ENCODE data around the gene STK39.

The STK39 gene

DNA sequence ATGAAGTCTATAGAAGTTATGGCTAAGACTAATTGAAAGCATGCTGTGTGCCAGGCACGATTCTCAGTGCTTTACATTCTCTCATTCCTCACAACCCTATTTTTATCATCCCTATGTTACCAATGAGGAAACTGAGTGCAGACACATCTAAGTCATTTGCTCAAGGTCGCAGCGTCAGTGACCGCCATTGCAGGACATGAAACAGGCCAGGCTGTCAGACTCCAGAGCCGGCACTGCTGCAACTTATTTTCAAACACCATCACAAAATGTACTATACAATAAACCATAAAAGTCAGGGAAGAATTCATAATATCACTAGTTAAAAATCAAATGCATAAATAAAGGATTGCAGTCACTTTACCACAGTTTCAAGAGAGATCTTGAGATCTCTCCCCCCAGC, 5.6 kb downstream of the STK39 start:
- no peak for DNase-seq

DNA sequence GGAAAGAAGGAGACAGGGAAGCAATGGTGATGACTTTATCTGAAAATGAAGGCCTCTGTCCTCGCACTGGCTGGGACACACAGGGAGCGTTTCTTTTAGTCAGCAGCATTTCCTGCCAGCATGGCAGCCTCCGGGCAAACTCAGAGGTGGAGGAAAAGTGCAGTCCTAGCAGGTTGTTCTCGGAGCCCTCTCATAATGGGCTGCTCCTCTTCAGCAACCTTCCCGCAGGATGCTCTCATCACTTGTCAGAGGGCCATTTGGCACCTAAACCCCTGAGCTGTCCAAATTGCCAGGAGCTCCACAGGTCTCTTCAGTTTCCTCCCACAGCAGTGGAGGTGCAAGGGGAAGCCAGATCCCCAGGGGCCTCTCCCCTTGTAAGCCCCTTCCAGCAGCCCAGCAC, 6.2 kb downstream of the STK39 start:
- DNase-seq: no peak

DNA sequence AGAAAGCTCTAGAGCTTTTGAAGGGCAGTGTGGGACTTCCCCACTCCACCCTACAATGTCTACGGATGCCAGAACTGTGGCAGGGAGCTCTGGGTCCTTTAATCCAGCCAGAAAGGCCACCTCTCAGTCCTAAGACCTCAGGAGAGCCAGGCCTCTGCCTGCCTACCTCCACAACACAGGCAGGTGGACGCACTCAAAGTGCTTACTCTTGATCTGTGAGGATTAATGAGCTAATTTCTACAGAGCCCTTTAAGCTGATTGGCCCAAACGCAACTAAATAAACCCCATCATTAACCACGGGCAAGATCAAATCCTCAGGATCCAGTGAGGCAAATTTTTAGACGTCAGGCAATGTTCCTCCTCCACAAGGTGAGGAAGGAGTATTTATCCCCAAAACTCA, 8.1 kb downstream of the STK39 start:
- DNase-seq: no peak

DNA sequence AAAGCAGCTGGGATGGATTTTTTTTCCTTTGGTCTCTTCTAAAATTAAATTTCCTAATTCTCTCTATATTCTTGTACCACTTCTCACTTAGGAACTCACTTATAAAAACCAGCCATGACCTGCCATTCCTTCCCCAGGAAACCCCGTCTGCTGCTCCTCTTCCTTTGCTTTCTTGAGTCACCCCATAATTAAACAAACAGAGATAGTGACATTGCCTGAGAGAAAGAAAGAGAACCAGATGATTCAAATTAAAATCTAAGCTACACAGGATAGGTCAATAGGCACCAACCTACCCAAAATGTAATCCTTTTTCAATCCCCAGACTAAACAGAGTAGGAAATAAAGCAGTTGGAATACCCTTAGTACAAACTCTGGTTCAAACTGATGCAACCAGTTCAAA, 9.7 kb downstream of the STK39 start:
- no peak for DNase-seq

GRCh38 chr2:168234407-168235085, 12.8 kb downstream of the STK39 start:
- no peak for DNase-seq

DNA sequence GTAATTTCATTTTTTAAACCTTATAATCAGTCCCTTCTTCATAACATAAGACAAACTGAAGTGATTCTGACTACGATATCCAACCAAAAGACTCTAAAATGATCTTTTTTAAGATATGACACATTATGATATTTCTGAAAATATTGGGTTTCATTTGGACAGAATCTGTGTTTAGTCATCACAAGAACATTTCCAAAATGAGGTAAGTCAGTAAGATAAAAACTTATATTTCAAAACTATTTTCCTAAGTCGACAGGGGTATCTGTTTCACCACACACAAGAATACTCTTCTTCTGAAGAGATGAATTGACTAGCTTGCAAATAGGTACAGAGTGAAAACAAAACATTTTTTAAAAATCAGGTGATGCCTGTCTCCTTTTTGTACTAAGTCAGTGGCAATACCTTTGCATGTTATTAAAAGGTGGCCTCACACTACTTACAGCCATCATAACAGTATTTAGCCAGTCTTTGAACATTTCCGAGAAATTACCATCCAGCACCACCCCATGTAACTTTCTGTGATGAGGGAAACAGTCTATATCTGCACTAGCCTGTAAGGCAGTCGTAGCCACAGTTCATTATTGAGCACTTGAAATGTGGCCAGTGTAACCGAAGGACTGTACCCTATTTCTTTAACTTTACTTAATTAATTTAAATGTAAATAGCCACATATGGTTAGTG, 13.5 kb downstream of the STK39 start:
- no peak for DNase-seq

- no peak for DNase-seq
Observed at GRCh38 chr2:168233166-168233565, 14.2 kb downstream of the STK39 start.

GRCh38 chr2:168231609-168232241, 15.7 kb downstream of the STK39 start:
- no peak for DNase-seq

- DNase-seq: no peak
Observed at GRCh38 chr2:168230389-168230788, 17.0 kb downstream of the STK39 start.

GRCh38 chr2:168224346-168224745, 23.0 kb downstream of the STK39 start:
- no peak for DNase-seq

DNA sequence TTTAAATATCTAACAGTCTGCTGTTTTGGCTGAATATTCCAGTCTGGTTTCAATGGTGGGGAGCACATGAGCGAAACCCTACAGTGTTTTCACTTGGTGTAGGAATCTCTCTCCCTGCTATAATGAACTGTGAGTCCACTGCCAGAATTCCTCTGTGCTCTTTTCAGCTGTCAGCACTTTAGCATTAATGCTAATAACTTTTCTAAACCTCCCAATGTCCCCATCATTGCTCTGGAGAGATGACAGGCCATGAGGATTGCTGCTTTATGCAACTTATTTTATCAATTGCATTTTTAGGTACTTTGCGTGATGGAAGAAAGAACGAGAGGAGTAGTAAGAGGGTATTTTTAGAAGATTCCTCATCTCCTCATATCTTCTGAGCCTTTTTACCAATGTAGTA, 25.3 kb downstream of the STK39 start:
- DNase-seq: no peak

GRCh38 chr2:168220965-168221819, 26.2 kb downstream of the STK39 start:
- DNase-seq: no peak

DNA sequence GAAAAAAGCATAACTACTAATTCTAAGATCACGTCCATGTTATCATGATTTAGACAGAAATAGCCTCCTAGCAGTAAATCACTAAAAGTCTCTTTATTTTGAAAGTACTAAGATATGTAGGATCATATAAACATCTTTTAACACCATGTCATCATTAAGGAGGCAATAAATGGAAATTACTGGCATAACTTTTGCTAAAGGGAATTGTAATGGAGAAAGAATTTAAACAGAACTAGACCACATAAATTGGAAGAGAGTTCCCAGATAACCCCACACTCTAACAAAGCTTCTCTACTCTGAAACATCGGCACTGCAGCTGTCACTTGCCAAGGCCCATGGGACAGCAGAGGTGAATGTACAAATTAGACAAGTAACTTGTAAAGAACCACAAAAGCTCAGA, 29.5 kb downstream of the STK39 start:
- no peak for DNase-seq

DNA sequence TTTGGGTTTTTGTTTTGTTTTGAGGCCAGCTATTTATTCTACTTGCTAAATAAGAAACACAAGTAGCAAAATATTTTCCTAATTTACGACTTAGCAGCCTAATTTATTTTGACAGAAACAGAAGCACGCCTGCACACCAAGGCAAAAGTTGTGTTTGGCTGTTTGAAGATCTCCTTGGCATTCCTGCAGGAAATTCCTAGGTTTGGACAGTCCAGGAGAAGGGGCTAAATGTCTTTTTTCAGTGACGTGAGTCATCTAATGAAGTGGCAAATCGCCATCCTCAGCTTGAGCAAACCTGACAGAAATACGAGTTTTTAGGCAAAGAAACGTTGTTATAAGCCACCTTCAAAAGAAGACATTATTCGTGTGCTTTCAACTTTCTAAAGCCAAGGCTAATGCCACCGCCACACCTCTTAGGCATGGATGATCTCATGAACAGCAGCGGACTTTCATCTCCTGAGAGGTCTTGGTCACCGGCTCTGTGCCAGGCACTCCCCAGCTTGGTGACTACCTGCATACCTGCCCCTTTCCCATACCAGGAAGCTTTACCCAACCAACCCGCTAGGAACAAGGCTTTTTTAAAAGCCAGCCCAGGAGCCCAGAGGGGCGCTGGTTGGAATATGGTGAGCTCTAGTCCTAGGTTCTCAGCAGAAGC, 30.9 kb downstream of the STK39 start:
- DNase-seq: no peak

- no peak for DNase-seq
Observed at GRCh38 chr2:168215813-168216212, 31.6 kb downstream of the STK39 start.

DNA sequence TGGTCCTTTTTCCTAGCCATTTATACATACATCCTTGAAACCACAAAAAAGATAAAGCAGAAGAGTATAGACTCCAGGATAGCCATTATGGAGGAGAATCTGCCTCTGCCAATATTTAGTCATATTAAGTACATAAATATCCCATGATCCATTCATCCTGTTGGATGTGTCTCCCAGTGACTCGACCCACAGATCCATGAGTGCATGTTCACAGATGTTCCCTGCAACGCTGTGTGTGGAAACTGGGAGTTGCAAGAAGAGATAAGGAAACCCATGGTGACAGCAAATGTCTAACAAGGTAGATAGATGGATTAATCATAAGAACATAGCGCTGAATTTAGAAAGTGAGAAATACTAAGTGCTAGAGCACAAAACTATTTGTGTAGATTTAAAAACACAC, 34.5 kb downstream of the STK39 start:
- no peak for DNase-seq

- DNase-seq: no peak
Observed at GRCh38 chr2:168212167-168212566, 35.2 kb downstream of the STK39 start.

DNA sequence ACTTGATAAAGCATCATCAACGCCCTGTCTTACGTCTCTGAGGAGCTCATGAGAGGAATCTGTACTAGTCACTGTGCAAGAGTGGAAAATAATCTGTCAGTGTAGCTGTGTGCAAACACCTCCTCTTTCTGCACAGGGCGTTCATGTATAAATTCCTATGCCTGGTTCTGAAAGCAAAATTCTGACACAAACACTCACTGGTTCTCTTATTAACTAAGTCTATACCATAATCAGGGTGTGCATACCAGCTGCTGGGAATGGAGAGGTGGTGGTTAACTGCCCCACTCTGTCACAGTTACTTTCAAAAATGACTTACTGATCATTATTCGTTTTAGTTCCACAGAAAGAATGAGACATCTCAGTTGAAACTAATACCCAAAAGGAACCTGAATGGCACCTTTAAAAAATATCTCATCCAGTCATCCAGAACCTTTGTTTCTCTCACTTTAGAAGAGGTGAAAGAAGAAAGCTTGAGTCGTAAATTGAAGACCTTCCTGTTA, 35.7 kb downstream of the STK39 start:
- DNase-seq: peak; percentile 10

DNA sequence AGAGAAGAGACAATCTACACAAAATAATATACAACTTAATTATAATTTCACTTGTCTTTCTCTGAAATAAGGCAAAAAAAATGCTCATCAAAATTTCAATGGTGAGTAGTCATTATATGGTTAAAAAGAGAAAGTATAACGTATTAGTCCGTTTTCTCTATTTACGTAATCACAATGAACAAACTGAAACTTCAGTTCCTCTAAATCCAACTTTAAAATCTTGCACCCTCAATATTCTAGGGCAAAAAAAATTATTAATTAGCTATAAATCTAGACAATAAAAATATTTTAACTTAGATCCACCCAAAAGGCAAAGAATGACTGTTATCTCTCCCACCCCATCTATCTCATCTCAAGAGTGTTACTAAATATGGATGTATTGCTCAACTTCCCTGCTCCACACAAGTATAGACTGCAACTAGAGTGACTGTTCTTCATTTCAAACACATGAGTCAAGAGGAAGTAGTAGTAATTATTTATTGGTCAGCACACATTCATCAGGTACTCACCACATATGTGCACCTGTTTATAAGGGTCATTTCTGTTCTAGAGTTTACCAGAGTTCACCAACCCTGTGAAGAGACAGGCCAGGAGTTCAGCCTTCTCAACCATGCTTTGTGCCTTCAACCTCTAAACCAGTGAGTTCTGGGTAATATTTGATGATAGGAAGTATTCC, 36.4 kb downstream of the STK39 start:
- peak; percentile 85 for DNase-seq

DNA sequence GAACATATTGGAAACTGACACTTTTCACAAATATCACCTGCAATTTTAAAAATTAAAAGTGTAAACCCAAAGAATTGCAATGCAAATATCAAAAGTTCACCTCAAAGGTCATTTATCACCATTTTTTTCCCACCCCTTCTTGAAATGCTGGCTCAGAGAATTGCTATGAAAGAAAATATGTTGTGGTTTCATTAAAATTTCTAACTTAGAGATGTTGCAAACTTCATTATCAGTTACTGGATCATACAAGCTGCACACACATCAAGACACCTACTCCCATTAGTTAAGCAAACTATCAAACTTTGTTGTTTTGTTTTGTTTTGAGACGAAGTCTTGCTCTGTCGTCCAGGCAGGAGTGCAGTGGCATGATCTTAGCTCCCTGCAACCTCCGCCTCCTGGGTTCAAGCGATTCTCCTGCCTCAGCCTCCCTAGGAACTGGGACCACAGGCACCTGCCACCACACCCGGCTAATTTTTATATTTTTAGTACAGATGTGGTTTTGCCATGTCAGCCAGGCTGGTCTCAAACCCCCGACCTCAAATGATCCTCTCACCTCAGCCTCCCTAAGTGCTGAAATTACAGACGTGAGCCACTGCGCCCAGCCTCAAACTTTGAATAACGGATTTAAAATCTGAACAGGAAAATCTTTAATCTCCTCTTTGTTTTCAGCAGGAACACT, 37.0 kb downstream of the STK39 start:
- peak; percentile 49 for DNase-seq

DNA sequence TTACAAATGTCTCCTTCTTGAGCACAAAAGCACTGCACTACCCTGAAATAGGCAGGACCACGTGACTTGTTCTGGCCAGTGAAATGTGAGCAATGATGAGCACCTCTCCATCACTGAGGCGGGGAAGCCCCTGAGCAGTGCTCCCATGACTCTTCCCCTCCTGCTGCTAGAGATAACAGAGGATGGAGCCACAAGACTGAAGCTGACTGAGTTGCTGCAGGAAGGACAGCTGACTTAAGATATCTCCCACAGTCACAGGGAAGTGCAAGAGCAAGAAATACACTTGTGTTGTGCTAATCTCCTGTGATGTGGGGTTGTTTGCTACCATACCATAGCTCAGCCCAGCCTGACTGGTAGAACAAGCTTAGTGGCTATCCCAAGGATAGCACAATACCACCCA, 38.7 kb downstream of the STK39 start:
- peak; percentile 86 for DNase-seq
